Activated naive CD4-positive, alpha-beta T cell (primary cell): Measurements from ENCODE around the gene SNX33.
"Not testable (repeated sequence)": the region's sequence is repeated elsewhere in the genome, so short reads cannot be mapped to it uniquely, and the experiment has no call there.

Experiments
- DNase-seq, 4 experiments: peaks; one replicate each; lab custom pipeline; 2025; lab: John Stamatoyannopoulos, UW

The SNX33 gene

GRCh38 chr15:75699961-75700874, 52.5 kb downstream of the SNX33 start:
- DNase-seq, result not testable (repeated sequence)

DNA sequence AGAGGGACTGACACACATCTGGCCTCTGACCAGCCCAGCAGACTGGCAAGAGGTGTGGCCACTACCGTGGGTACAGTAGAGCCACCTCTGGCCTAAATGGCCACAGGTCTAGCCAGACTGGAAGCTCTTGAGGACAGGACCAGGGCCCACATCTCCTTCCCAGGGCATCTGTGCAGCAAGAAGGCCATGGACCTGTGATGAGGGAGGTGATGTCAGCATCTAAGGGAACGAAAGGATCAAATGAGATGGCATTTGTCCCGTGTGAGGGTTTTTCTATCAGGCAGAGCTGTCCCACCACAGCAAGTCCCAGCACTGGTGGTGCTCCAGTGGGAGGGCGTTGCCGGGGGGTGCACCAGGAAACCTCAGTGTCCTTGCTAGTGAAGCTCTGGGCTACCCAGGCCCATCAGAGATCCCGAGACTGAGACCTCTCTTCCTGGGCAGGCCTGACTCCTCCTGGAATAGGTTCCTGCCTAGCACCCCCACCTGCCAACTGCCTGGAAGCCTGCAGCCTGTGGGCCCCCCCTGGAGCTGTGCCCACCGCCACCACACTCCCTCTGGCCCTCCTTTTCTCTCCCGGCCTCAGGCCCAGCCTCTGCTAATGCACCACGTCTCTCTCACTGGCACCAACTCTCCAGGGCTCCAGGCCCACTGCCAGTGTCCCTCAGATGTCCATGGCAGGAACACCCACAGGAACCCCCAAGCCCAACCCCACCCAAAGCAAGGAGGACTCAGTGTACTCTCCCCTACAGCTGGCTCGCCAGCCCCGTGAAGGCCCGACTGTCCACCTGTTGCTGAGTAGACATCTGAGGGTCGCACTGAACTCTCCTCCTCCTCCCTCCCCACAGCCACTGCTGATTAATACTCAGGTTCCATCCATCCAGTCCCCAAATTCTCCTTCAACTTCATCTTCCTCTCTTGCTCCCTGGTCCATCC, 53.6 kb downstream of the SNX33 start:
- DNase-seq, result not testable (repeated sequence)

DNA sequence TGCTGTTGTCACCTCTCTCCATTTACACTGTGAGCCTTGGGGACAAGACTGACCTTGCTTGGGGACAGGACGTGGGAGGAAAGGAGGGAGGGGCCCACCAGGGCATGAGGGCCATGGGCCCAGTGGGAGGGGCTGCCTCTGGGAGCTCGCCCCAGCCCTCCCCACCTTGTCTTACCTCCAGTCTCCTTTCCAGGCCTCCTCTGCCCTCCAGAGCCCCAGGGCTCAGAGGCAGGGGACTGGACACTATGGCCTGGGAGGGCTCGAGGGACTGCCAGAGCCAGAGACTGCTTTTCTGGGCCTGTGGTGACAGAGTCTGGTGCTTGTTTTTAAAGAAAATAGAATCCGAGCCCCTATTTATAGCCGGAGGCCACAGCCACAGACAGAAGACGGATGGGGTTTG, 54.7 kb downstream of the SNX33 start:
- no peak for DNase-seq

GRCh38 chr15:75703440-75704262, 55.9 kb downstream of the SNX33 start:
- not testable (repeated sequence) for DNase-seq

- no peak for DNase-seq
Measured at GRCh38 chr15:75704263-75704615, 56.5 kb downstream of the SNX33 start.

DNA sequence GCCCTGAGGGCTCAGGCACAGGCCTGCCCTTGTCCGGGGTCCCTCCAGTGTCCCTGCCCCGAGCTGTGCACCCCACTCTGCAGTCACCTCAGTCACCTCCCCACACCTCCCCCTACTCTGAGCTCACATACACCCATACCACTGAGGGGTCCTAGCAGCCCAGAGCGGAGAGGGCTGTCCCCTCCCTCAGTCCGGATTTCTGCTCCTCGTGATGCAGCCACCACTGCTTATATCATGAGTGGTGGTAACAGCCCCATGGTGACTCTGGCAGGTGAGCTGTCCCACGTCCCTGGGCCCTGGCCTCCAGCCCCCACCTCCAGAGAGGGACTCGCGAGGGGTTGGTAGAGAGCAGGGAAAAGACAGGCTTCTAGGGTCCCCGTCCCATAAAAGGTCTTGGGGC, 56.9 kb downstream of the SNX33 start:
- no peak for DNase-seq

DNA sequence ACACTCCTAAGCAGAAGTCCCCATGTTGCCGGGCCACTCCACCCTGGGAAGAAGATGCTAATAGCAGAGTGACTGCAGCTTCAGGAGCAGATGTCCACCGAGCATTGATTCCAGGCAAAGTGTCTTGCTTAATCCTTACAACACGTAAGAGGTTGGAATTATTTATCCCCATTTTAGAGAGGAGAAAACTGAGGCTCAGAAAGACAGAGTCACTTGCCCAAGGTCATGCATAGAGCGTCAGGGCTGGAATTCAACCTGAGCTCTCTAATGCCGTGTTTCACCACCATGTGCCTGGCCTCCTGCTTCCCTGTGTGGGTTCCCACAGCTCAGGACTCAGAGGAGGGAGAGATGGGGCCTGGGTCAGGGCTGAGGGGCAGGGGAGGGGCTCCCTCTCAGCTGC, 57.7 kb downstream of the SNX33 start:
- not testable (repeated sequence) for DNase-seq

- DNase-seq, result no peak
Measured at GRCh38 chr15:75705854-75706681, 58.4 kb downstream of the SNX33 start.

- DNase-seq, result no peak
Measured at GRCh38 chr15:75706682-75706954, 58.9 kb downstream of the SNX33 start.

- DNase-seq, result not testable (repeated sequence)
Measured at GRCh38 chr15:75709458-75709857, 61.7 kb downstream of the SNX33 start.

DNA sequence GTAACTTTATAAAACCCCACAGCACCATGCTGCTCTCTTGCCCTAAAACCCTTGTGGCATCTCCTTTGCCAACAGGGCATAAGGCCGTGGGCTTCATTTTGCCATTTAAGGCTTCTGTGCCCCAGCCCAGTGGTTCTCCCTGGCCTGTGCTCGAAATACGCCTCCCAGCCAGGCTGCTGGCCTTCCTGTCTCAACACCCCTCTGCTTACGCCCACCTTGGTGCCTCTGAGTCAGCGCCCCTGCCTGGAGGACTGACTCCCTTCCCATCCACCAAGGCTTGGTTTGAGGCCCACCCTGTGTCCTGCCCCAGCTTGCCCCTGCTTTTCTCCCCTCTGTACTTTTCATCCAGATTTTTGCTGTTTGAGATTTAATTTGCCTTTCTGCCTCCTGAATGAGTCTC, 63.2 kb downstream of the SNX33 start:
- DNase-seq, result not testable (repeated sequence)

DNA sequence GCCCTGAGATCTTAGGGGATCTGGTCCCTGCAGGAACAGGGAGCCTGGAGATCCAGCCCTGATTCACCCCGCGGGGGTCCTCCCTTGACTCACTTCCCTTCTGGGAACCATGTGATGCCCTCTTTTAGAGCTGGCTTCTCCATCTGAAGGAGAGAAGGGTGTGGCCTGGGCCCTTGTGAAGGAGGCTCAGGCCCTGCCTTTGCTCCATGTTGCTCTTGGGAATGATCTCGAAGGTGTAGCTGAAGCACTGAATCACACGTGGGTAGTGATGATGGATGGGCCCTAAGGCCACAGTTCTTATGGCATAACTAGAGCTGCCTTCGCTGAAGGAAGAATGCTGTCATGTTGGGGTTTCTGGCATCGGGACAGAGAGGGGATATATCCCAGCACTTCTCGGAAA, 63.8 kb downstream of the SNX33 start:
- not testable (repeated sequence) for DNase-seq
